HL-60 (cell line): ENCODE data around the gene MTCL3.

Experiments used
- CTCF ChIP-seq: IDR thresholded peaks from one replicate; pipeline ENCODE4 v1.5.1; 2011; ENCODE audit warnings: low read length, control low read depth, inconsistent platforms; ENCODE audit not compliant: insufficient read depth
- GABPA ChIP-seq: IDR thresholded peaks from 2 replicates; pipeline ENCODE4 v1.6.1; 2012; ENCODE audit warnings: low read depth
- POLR2AphosphoS5 ChIP-seq: IDR thresholded peaks from 2 replicates; pipeline ENCODE4 v1.6.1; 2012; ENCODE audit warnings: low read depth
- REST ChIP-seq: IDR thresholded peaks from 2 replicates; pipeline ENCODE4 v1.6.1; 2012; ENCODE audit warnings: low read depth; ENCODE audit not compliant: insufficient replicate concordance
- SPI1 ChIP-seq: IDR thresholded peaks from 2 replicates; pipeline ENCODE4 v1.6.1; 2012; ENCODE audit warnings: low read depth, mild to moderate bottlenecking, borderline replicate concordance

GRCh38 chr6:127457456-127458064, 61.6 kb downstream of the MTCL3 start:
- TF ChIP-seq REST (no peak), CTCF (no peak), POLR2AphosphoS5 (no peak), GABPA (no peak), SPI1 (no peak)
